Neuronal stem cell (in vitro differentiated cells): ENCODE measurements around the gene HOXD9.

Experiments used
- DNase-seq: peaks from one replicate; pipeline ENCODE4 v3.0.0-alpha.2; 2013; ENCODE audit warnings: low spot score
- H2AFZ ChIP-seq: one replicate; pipeline ENCODE4 v1.6.1; 2013; ENCODE audit warnings: mild to moderate bottlenecking, low read length, inconsistent platforms
- H2AK5ac ChIP-seq: 2 replicates; pipeline ENCODE4 v1.6.1; 2013; ENCODE audit warnings: low read depth, mild to moderate bottlenecking, inconsistent platforms, low read length, moderate library complexity, mixed read lengths
- H2BK120ac ChIP-seq: 2 replicates; pipeline ENCODE4 v1.6.1; 2013; ENCODE audit warnings: low read depth, mild to moderate bottlenecking, inconsistent platforms, low read length, moderate library complexity, mixed read lengths
- H2BK12ac ChIP-seq: one replicate; pipeline ENCODE4 v1.6.1; 2013; ENCODE audit warnings: low read length, inconsistent platforms
- H2BK15ac ChIP-seq: 2 replicates; pipeline ENCODE4 v1.6.1; 2013; ENCODE audit warnings: mild to moderate bottlenecking, low read length, inconsistent platforms, mixed read lengths
- H2BK5ac ChIP-seq: one replicate; pipeline ENCODE4 v1.6.1; 2013; ENCODE audit warnings: inconsistent platforms, mild to moderate bottlenecking, low read length, moderate library complexity
- H3K14ac ChIP-seq: one replicate; pipeline ENCODE4 v1.6.1; 2013; ENCODE audit warnings: low read length, inconsistent platforms
- H3K18ac ChIP-seq: 2 replicates; pipeline ENCODE4 v1.6.1; 2013; ENCODE audit warnings: low read length, inconsistent platforms
- H3K23ac ChIP-seq: 2 replicates; pipeline ENCODE4 v1.6.1; 2013; ENCODE audit warnings: low read depth, mild to moderate bottlenecking, mixed read lengths, low read length, inconsistent platforms; ENCODE audit not compliant: poor library complexity
- H3K27ac ChIP-seq: replicated peaks from 3 replicates; pipeline ENCODE4 v1.5.1; 2013; ENCODE audit warnings: low read length, inconsistent platforms
- H3K27me3 ChIP-seq, 3 experiments: 2 replicates each; pipeline ENCODE4 v1.6.1; 2013; ENCODE audit warnings: low read length in 3 of 3, mild to moderate bottlenecking in 2 of 3, inconsistent platforms in 1 of 3, low read depth in 1 of 3, mixed read lengths in 1 of 3, moderate library complexity in 1 of 3; ENCODE audit not compliant: control insufficient read depth in 3 of 3, insufficient read depth in 3 of 3
- H3K36me3 ChIP-seq, 2 donors: replicated peaks in 1 of 2; 2 replicates each; pipeline ENCODE4 v1.6.1; 2013; ENCODE audit warnings: low read length in 2 of 2; ENCODE audit not compliant: control insufficient read depth in 2 of 2, insufficient read depth in 2 of 2
- H3K4ac ChIP-seq: 2 replicates; pipeline ENCODE4 v1.6.1; 2013; ENCODE audit warnings: inconsistent platforms, mild to moderate bottlenecking, low read length, moderate library complexity
- H3K4me1 ChIP-seq, 2 donors: 1 replicate in 1 of 2; 2 replicates in 1 of 2; pipeline ENCODE4 v1.6.1; 2013; ENCODE audit warnings: low read length in 2 of 2, low read depth in 1 of 2; ENCODE audit not compliant: control insufficient read depth in 2 of 2, insufficient read depth in 1 of 2
- H3K4me2 ChIP-seq: one replicate; pipeline ENCODE4 v1.6.1; 2013; ENCODE audit warnings: mild to moderate bottlenecking, low read length, inconsistent platforms; ENCODE audit not compliant: insufficient read depth, poor library complexity, severe bottlenecking
- H3K4me3 ChIP-seq, 2 donors: 2 replicates each; pipeline ENCODE4 v1.5.1; 2013; ENCODE audit warnings: low read length in 2 of 2, mild to moderate bottlenecking in 2 of 2, inconsistent platforms in 1 of 2, moderate library complexity in 1 of 2
- H3K79me1 ChIP-seq: one replicate; pipeline ENCODE4 v1.6.1; 2013; ENCODE audit warnings: low read depth, mild to moderate bottlenecking, inconsistent platforms, low read length, moderate library complexity
- H3K9ac ChIP-seq: one replicate; pipeline ENCODE4 v1.6.1; 2013; ENCODE audit warnings: mild to moderate bottlenecking, low read depth, low read length, inconsistent platforms; ENCODE audit not compliant: poor library complexity
- H3K9me3 ChIP-seq, 2 donors: replicated peaks in 1 of 2; 2 replicates each; pipeline versions ENCODE3 to v1.6.1; 2013; ENCODE audit warnings: low read length in 2 of 2, mild to moderate bottlenecking in 2 of 2, inconsistent platforms in 1 of 2, low read depth in 1 of 2, mixed read lengths in 1 of 2, moderate library complexity in 1 of 2; ENCODE audit not compliant: control insufficient read depth in 2 of 2, insufficient read depth in 1 of 2
- H4K8ac ChIP-seq: one replicate; pipeline ENCODE4 v1.6.1; 2013; ENCODE audit warnings: low read depth, mild to moderate bottlenecking, inconsistent platforms, low read length, moderate library complexity
- H4K91ac ChIP-seq: one replicate; pipeline ENCODE4 v1.6.1; 2013; ENCODE audit warnings: low read length, low read depth, mild to moderate bottlenecking, inconsistent platforms; ENCODE audit not compliant: poor library complexity
- WGBS, 2 donors: extraction: QIAGEN DNeasy Blood & Tissue Kit; methylation state at CpG; one replicate each; pipeline ENCODE4 v1.1.7; 2013; ENCODE audit warnings: missing lambda C conversion rate in 2 of 2, mixed read lengths in 1 of 2; ENCODE audit not compliant: insufficient read length in 2 of 2, insufficient replicate concordance in 1 of 2; ENCODE audit errors: extremely low coverage in 2 of 2; 5-methylcytosine and 5-hydroxymethylcytosine counted together

Gene HOXD9

DNA sequence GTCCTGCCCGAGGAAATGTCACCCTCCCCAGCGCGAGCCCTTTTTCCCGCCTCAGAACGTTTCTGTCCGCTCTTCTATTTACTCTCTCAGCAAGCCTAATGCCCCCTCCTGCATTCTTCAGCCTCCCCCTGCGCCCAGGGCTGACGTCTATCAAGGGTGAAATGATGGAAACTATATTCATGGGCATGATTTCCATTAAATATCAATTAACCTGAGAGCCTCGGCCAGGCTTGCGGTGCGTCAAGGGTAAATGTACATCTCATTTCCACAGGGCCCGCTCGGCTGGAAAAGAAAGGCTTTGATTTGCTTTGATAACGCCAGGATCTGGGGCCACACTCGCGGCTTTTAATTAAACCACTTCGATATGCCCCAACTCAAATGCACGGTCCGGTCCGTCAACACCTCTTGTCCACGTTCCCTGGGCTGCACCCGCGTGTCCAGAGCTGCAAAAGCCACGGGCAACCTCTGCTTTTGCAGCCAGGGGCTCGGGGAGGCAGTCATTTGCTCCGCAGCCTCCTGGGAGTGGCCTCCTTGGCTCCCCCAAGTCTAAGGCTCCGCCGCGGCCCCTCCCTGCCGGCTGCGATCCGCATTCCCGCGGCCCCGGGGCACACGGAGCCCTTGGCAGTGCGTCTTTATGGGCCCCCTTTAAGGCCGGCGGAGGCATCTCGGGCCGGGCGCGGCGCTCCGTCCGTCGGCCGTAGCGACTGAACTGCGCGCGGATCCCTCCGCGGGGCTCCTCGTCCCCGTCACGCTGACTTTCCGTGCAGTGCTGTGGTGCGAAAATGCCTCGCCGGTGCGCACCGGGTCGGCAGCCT is 6.7 kb downstream of the HOXD9 start, which contains the start of gene HOXD8:
HOXD8 (plus strand) TSS at position 724 of the 815 bp plus-strand sequence. CDS start 662 bp downstream, outside the sequence.
- Histone ChIP-seq H3K27ac (no peak within 1 kb of the TSS), H2BK120ac (no peak within 1 kb of the TSS), H3K23ac (peak within 1 kb of the TSS; percentile 30), H3K9ac (no peak within 1 kb of the TSS), H3K9me3 (no peaks in the 10 kb centered on the region), H3K4me1 (peaks cover 0 to 5% of the 10 kb centered on the region in 2 donors), H3K14ac (no peak within 1 kb of the TSS), H3K4ac (no peak within 1 kb of the TSS), H3K18ac (no peak within 1 kb of the TSS), H3K79me1 (no peaks in the 10 kb centered on the region), H3K4me3 (peak within 1 kb of the TSS; percentile 27 to 68), H3K36me3 (no peaks in the 10 kb centered on the region), H2BK15ac (no peak within 1 kb of the TSS), H2AK5ac (no peak within 1 kb of the TSS), H3K4me2 (peak within 1 kb of the TSS; percentile 67), H4K91ac (no peak within 1 kb of the TSS), H2BK12ac (no peak within 1 kb of the TSS), H4K8ac (no peak within 1 kb of the TSS), H3K27me3 (peaks cover 36 to 98% (median 90%) of the 10 kb centered on the region in 3 experiments), H2BK5ac (no peak within 1 kb of the TSS), H2AFZ (peak within 1 kb of the TSS; percentile 87)
- DNase-seq, result no peak
- WGBS, 2 donors, result no CpG with 5 or more reads among the region's 64 CpGs

DNA sequence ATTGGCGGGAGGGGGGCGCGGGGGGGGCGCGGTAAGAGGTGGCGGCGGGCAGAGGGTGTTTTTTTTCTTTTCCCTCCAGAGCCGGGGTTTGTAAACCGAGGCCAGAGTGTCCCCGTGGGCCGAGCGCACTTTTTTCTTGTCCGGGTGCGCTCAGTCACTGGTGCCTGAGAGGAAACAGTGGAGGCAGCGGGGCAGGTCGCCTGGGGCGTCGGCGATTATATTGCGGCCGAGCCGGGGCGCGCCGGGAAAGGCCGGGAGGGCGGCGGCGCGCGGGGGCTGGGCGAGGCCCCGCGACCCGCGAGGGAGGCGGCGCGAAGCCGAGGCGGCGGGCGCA is 7.3 kb downstream of the HOXD9 start:
- Histone ChIP-seq H3K36me3 (no peaks in the 10 kb centered on the region), H3K9ac (no peak overlapping the region), H2AFZ (peak overlapping the region; percentile 87), H3K4me3 (peak overlapping the region; percentile 27 to 68), H3K23ac (peak overlapping the region; percentile 30), H3K14ac (no peak overlapping the region), H3K27ac (no peak overlapping the region), H3K27me3 (peaks cover 34 to 98% (median 90%) of the 10 kb centered on the region in 3 experiments), H2BK5ac (no peak overlapping the region), H3K4me2 (peak overlapping the region; percentile 67), H3K79me1 (no peaks in the 10 kb centered on the region), H3K4me1 (peaks cover 0 to 5% of the 10 kb centered on the region in 2 donors), H3K9me3 (no peaks in the 10 kb centered on the region), H4K8ac (no peak overlapping the region), H2BK15ac (no peak overlapping the region), H2BK12ac (no peak overlapping the region), H4K91ac (no peak overlapping the region), H3K4ac (no peak overlapping the region), H3K18ac (no peak overlapping the region), H2AK5ac (no peak overlapping the region), H2BK120ac (no peak overlapping the region)
- no peak for DNase-seq
- no CpG with 5 or more reads among the region's 43 CpGs for WGBS, 2 donors

DNA sequence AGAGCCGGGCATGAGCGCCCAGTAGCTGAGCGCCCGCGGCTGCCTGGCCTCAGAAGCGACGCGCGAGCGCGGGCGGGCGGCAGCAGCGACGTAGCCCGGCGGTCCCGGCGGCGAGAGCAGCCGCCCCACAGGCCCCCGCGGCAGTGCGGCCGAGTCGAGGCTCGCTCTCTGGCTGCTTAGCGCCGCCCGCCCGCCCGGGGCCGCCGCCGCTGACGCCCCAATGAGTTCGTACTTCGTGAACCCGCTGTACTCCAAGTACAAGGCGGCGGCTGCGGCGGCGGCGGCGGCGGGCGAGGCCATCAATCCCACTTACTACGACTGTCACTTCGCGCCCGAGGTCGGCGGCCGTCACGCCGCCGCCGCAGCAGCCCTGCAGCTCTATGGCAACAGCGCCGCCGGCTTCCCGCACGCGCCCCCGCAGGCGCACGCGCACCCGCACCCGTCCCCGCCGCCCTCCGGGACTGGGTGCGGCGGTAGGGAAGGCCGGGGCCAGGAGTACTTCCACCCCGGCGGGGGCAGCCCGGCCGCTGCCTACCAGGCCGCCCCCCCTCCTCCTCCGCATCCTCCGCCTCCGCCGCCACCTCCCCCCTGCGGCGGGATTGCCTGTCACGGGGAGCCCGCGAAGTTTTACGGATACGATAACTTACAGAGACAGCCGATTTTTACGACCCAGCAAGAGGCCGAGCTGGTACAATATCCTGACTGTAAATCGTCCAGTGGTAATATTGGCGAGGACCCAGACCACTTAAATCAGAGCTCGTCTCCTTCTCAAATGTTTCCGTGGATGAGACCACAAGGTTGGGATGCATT is 7.8 kb downstream of the HOXD9 start:
- H2BK120ac ChIP-seq, result no peak overlapping the region
- peak overlapping the region; percentile 30 for H3K23ac ChIP-seq
- DNase-seq, result no peak
- peaks cover 33 to 98% (median 90%) of the 10 kb centered on the region in 3 experiments for H3K27me3 ChIP-seq
- H3K18ac ChIP-seq, result no peak overlapping the region
- no peaks in the 10 kb centered on the region for H3K79me1 ChIP-seq
- peak overlapping the region; percentile 27 to 68 for H3K4me3 ChIP-seq
- WGBS, 2 donors, result no CpG with 5 or more reads among the region's 100 CpGs
- H3K36me3 ChIP-seq, result no peaks in the 10 kb centered on the region
- peaks cover 0 to 5% of the 10 kb centered on the region in 2 donors for H3K4me1 ChIP-seq
- H4K8ac ChIP-seq, result no peak overlapping the region
- no peak overlapping the region for H2BK12ac ChIP-seq
- no peak overlapping the region for H3K9ac ChIP-seq
- no peak overlapping the region for H3K4ac ChIP-seq
- H2AK5ac ChIP-seq, result no peak overlapping the region
- no peak overlapping the region for H2BK5ac ChIP-seq
- peak overlapping the region; percentile 67 for H3K4me2 ChIP-seq
- H2BK15ac ChIP-seq, result no peak overlapping the region
- H3K14ac ChIP-seq, result no peak overlapping the region
- H3K9me3 ChIP-seq, result no peaks in the 10 kb centered on the region
- no peak overlapping the region for H4K91ac ChIP-seq
- H2AFZ ChIP-seq, result peak overlapping the region; percentile 87
- H3K27ac ChIP-seq, result no peak overlapping the region
